ENCODE measurements around the gene HRH2. TPM values are rescaled to one million over a fixed set of nuclear protein-coding genes. Genes with fewer than 3 reads are reported as not detected.

Gene HRH2
- total RNA-seq, 4 donors from 2014 or later: 0.44 to 2.3 (median 1.4) TPM

DNA sequence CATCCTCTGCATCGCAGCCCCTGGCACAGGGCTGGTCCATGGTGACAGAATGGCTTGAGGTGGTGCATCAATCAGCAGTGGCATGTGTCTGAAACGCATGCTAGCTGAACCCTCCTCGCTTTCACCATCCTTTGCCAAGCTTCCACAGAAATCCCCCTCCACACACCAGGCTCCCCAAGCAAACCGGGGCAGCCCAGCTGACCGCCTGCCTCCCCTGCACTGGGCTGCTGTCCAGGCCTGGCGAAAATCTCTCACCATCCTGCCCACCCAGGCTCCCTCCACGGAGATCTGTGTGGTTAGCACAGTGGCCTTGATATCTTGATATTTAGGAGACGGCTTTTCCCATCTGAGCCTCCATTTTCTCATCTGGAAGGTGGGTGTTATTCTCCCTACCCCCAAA lies 905 bp upstream of the HRH2 start:
- no peak for DNase-seq
- 55 to 65% methylated on average over 8 of the region's 8 CpGs for whole genome bisulfite sequencing, 2 donors
- no peak for TF ChIP-seq POLR2A (IDR thresholded peaks at IDR 0.05)
- TF ChIP-seq, protein P1, sequence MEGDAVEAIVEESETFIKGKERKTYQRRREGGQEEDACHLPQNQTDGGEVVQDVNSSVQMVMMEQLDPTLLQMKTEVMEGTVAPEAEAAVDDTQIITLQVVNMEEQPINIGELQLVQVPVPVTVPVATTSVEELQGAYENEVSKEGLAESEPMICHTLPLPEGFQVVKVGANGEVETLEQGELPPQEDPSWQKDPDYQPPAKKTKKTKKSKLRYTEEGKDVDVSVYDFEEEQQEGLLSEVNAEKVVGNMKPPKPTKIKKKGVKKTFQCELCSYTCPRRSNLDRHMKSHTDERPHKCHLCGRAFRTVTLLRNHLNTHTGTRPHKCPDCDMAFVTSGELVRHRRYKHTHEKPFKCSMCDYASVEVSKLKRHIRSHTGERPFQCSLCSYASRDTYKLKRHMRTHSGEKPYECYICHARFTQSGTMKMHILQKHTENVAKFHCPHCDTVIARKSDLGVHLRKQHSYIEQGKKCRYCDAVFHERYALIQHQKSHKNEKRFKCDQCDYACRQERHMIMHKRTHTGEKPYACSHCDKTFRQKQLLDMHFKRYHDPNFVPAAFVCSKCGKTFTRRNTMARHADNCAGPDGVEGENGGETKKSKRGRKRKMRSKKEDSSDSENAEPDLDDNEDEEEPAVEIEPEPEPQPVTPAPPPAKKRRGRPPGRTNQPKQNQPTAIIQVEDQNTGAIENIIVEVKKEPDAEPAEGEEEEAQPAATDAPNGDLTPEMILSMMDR (IDR thresholded peaks at IDR 0.05): no peak
- intact Hi-C loops (cut with DNase I): no loop called here
- Histone ChIP-seq H3K27me3 (no peaks in the 10 kb centered on the region), H3K9me3 (no peaks in the 10 kb centered on the region), H3K4me3 (replicated peaks in 1 of 3) (no peak overlapping the region), H3K27ac (no peak overlapping the region), H3K4me1 (peaks cover 23 to 45% of the 10 kb centered on the region in 2 donors), H3K36me3 (no peaks in the 10 kb centered on the region)

DNA sequence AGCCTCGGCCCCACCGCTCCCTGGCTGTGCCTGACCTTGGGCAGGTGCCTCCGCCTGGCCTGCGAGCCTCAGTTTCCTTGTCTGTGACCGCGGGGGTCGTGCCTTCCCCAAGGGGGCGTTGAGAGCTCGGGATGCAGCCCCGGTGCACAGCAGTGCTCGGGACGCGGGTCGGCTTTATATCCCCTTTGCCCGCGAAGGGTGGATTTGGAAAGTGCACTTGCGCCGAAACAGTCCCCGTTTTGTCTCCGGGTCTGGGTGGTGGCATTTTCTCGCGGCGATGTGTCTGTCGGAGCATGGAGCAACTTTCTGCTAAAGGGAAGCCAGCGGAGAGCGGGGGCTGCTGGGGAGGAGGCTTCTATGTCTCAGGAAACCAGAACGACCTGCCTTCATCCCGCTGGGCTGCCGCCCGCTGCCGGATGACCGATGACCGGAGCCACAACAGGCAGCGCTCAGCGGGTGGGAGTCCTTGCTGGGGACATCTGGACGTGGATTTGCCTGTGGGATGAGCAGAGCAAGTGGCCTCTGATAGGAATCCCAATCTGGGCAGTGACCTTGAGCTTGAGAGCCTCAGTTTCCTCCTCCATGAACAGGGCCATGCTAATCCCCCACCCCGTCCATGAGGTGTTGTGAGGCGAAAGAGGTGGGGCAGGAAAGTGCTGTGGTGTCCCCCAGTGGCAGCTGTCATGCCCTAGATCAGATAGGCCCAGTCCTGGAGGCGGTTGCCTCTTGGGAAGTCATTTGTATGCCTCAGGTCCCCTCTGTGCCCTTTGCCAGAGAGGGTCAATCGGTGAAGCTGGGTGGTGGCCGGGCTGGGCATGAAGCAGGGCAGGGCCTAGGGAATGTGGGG lies 651 bp downstream of the HRH2 start:
- Histone ChIP-seq H3K4me3 (replicated peaks in 1 of 3) (peak overlapping the region in 2 of 3 donors; percentile 5 to 35), H3K9me3 (no peaks in the 10 kb centered on the region), H3K27me3 (no peaks in the 10 kb centered on the region), H3K27ac (no peak overlapping the region), H3K36me3 (no peaks in the 10 kb centered on the region), H3K4me1 (peaks cover 21 to 36% of the 10 kb centered on the region in 2 donors)
- TF ChIP-seq, protein P1 (IDR thresholded peaks at IDR 0.05): no peak
- no peak for TF ChIP-seq POLR2A (IDR thresholded peaks at IDR 0.05)
- WGBS, 2 donors: 12 to 40% methylated on average over 10 to 24 of the region's 41 CpGs
- intact Hi-C loops (cut with DNase I): no loop called here
- no peak for DNase-seq

DNA sequence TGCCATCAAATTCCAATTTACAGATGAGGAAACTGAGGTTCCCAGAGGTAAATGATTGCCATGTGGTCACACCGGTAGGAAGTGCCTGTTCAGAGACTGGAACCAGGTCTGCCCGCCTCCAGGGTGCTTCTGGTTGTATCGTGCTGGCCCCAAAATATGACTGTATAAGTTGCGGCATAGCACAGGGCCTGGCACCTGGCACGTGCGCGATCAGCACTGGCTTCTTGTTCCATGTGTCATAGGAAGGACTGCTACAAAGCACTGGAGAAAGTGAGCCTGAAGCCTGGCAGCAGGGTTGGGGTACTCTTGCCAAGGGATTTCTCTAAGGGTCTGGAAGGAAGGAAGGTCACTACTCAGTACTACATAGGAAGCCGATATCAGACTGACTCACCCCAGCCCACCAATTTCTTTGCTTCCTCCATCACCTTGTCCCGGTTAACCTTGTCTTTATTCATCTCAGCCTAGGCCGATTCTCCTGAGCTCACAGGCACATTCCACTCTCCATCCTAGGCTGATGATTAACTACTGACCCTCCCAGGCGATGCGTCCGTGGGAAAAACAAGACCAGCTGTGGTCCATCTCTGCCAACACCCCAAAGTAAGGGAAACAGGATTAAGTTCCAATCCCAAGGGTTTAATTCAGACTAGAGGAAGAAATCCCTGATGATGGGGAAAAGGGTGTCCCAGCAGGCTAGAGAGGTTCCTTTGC lies 1.8 kb downstream of the HRH2 start:
- H3K27me3 ChIP-seq: no peaks in the 10 kb centered on the region
- no peak for DNase-seq

DNA sequence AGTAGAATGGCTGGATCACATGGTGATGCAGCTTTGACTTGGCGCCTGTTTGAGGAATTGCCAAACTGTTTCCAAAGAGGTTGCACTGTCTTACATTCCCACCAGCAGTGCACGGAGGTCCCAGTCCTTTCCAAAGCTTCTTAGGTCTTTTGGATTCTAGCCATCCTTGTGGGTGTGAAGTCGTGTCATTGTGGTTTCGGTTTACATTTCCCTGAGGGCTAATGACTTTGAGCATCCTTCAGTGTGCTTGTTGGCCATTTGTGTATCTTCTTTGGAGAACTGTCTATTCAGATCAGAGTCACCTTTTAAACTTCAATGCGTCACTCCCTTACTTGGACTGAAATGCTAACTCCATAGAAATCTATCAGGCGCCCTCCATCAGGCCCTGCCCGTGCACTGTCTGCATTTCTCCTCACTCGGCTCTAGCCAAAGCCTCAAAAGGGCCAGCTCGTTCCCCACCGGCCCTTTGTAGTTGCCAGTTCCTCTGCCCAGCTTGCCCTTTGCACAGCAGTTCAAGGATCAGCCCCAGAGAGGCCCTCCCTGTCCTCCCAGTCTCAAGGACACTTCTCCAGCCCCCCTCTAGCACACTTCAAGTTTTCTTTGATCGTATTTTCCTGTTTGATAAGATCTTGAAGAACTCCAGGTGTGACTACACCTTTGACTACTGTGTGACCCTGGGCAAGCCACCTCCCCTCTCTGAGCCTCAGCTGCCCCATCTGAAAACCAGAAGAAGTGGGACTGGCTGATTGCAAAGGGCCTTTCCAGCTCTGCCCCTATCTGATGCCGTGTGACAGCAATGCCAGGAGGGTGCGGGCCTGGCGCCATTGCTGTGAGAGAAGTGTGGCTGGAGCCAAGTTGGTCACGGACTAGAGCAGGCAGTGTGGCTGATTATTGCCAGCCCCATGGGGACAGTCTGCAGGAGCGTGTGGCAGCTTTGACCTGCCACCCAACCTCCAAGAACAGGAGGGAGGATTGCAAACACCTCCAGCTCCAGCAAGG lies 5.6 kb downstream of the HRH2 start:
- no peaks in the 10 kb centered on the region for H3K36me3 ChIP-seq
- H3K9me3 ChIP-seq: no peaks in the 10 kb centered on the region
- intact Hi-C loops (cut with DNase I): no loop called here
- WGBS, 2 donors: 49 to 55% methylated on average over 15 to 16 of the region's 16 CpGs
- no peak overlapping the region for H3K27ac ChIP-seq
- H3K4me1 ChIP-seq: peaks cover 0 to under 1% of the 10 kb centered on the region in 2 donors
- no peaks in the 10 kb centered on the region for H3K27me3 ChIP-seq
- TF ChIP-seq, protein P1 (IDR thresholded peaks at IDR 0.05): no peak
- TF ChIP-seq POLR2A (IDR thresholded peaks at IDR 0.05): no peak
- DNase-seq: no peak
- H3K4me3 ChIP-seq (replicated peaks in 1 of 3): no peak overlapping the region

More for the DNA sequence above, 1.8 kb downstream of the HRH2 start:
- Histone ChIP-seq H3K27ac (no peak overlapping the region), H3K4me1 (peaks cover 10 to 24% of the 10 kb centered on the region in 2 donors), H3K4me3 (replicated peaks in 1 of 3) (no peak overlapping the region), H3K9me3 (no peaks in the 10 kb centered on the region), H3K36me3 (no peaks in the 10 kb centered on the region)
- TF ChIP-seq, protein P1 (IDR thresholded peaks at IDR 0.05): no peak
- no peak for TF ChIP-seq POLR2A (IDR thresholded peaks at IDR 0.05)
- 71 to 85% methylated on average over 13 of the region's 13 CpGs for WGBS, 2 donors
- intact Hi-C loops (cut with DNase I): no loop called here
